Nephron progenitor cell (in vitro differentiated cells): ENCODE measurements around the gene GRIK3.

Experiments used
- DNase-seq: peaks from one replicate; pipeline ENCODE4 v3.0.0; 2021
- H3K27ac Mint-ChIP-seq: 2 replicates; pipeline ENCODE4 v1.8.0; 2021; ENCODE audit warnings: mild to moderate bottlenecking, moderate library complexity, mixed read lengths
- H3K27me3 Mint-ChIP-seq: 2 replicates; pipeline ENCODE4 v1.8.0; 2021; ENCODE audit warnings: mild to moderate bottlenecking, low read depth, mixed read lengths; ENCODE audit not compliant: poor library complexity
- H3K36me3 Mint-ChIP-seq: 2 replicates; pipeline ENCODE4 v1.8.0; 2021; ENCODE audit warnings: low read depth, mixed read lengths
- H3K4me1 Mint-ChIP-seq: 2 replicates; pipeline ENCODE4 v1.8.0; 2021; ENCODE audit warnings: mixed read lengths
- H3K4me3 Mint-ChIP-seq: 2 replicates; pipeline ENCODE4 v1.8.0; 2021; ENCODE audit warnings: mild to moderate bottlenecking, moderate library complexity, mixed read lengths
- H3K9me3 Mint-ChIP-seq: 2 replicates; pipeline ENCODE4 v1.8.0; 2021; ENCODE audit warnings: mild to moderate bottlenecking, moderate library complexity, mixed read lengths
- TF ChIP-seq, protein P1 (sequence below): fragments of 200-600 bp; sonication (generic); IDR thresholded peaks from 2 replicates; pipeline ENCODE4 v1.5.0; 2021; ENCODE audit warnings: antibody characterized with exemption

GRIK3 gene

GRCh38 chr1:36805979-36806640 lies 228.2 kb downstream of the GRIK3 start:
- DNase-seq, result no peak
- Mint-ChIP-seq H3K4me3 (no peak overlapping the region), H3K4me1 (no peaks in the 10 kb centered on the region), H3K27ac (no peak overlapping the region), H3K36me3 (no peaks in the 10 kb centered on the region), H3K9me3 (no peaks in the 10 kb centered on the region), H3K27me3 (peaks cover 19% of the 10 kb centered on the region)
- TF ChIP-seq, protein P1, sequence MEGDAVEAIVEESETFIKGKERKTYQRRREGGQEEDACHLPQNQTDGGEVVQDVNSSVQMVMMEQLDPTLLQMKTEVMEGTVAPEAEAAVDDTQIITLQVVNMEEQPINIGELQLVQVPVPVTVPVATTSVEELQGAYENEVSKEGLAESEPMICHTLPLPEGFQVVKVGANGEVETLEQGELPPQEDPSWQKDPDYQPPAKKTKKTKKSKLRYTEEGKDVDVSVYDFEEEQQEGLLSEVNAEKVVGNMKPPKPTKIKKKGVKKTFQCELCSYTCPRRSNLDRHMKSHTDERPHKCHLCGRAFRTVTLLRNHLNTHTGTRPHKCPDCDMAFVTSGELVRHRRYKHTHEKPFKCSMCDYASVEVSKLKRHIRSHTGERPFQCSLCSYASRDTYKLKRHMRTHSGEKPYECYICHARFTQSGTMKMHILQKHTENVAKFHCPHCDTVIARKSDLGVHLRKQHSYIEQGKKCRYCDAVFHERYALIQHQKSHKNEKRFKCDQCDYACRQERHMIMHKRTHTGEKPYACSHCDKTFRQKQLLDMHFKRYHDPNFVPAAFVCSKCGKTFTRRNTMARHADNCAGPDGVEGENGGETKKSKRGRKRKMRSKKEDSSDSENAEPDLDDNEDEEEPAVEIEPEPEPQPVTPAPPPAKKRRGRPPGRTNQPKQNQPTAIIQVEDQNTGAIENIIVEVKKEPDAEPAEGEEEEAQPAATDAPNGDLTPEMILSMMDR, result no peak

DNA sequence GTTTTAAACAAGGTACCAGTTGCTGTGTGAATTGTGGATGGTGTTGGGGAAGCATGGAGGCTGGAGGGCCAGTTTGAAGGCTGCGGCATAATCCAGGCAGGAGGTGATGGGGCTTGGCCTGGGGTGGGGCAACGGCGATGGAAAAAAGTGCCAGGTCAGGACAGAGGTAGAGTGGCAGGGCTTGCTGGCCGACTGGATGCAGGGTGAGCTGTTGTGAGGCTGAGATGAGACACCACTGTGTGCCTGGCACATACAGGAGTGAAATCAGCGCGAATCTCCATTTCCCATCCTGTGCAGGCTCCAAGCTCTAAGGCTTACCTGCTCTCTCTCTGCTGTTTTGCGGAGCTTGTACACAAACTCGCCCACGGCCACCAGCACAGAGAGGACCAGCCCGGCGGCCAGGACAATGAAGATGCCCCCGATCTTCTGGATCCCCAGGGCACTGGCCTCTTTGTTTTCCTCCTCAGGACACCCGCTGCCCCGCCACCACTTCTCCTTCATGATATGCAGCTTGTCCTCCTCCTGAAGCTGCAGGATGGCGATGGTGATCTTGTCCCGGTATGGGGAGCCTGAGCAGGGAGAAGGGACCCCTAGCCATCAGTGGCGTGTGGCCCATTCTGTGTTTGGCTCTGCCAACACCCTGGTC lies 229.5 kb downstream of the GRIK3 start:
- H3K27me3 Mint-ChIP-seq, result peaks cover 23% of the 10 kb centered on the region
- H3K36me3 Mint-ChIP-seq, result no peaks in the 10 kb centered on the region
- TF ChIP-seq, protein P1, result no peak
- no peaks in the 10 kb centered on the region for H3K9me3 Mint-ChIP-seq
- no peak for DNase-seq
- H3K4me1 Mint-ChIP-seq, result no peaks in the 10 kb centered on the region
- H3K4me3 Mint-ChIP-seq, result no peak overlapping the region
- H3K27ac Mint-ChIP-seq, result no peak overlapping the region

DNA sequence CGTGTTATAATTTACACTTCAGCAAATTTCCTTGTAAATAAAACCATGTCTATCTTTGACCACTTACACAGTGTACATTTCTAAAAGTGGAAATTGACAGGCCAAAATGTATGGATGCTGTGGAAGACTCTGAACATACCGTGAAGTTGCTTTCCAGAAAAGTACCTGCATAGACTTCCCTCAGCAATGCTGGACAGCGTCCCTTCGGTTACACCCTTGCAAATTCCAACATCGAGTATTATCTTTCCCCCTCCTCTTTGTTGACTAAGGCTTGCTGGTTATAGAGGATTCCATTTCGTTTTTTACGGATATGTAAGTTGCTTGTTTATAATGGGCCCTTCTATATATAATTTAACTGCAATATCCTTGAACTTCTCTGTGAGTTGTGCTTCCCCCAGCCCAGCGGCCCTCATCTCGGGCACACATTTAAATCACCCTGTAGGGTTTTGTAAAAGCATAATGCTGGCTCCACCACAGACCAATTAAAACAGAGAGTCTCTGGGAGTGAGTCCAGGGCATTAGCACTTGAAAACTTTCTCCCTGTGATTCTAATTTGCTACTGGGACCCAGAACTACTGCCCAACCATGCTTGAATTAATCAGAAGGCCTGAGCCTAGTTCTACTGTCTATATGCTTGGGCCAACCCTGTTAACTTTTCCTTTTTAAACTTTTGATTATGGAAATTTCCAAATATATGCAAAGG lies 230.3 kb downstream of the GRIK3 start:
- no peaks in the 10 kb centered on the region for H3K36me3 Mint-ChIP-seq
- DNase-seq, result no peak
- H3K27me3 Mint-ChIP-seq, result peaks cover 23% of the 10 kb centered on the region
- no peaks in the 10 kb centered on the region for H3K4me1 Mint-ChIP-seq
- no peak overlapping the region for H3K27ac Mint-ChIP-seq
- TF ChIP-seq, protein P1, result no peak
- no peak overlapping the region for H3K4me3 Mint-ChIP-seq
- no peaks in the 10 kb centered on the region for H3K9me3 Mint-ChIP-seq

DNA sequence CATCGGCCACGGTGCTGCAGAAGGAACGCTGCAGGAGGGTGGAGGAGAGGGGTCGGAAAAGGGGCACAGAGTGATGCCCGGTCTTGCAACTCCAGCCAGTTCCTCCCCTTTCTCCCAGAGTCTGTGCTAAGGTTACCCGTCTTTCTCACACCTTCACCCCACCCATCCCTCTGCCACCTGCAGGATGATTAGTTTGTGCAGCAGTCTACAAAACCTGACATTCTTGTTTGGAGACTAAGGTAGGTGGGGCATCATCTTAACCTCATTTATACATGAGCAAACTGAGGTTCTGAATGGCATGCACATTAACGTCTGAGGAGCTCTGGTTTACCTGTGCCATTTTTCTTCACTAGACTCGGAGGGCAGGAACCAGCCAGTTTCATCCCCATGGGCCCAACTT lies 232.3 kb downstream of the GRIK3 start:
- Mint-ChIP-seq H3K4me1 (no peaks in the 10 kb centered on the region), H3K27ac (no peak overlapping the region), H3K9me3 (no peaks in the 10 kb centered on the region), H3K36me3 (no peaks in the 10 kb centered on the region), H3K4me3 (no peak overlapping the region), H3K27me3 (peaks cover 23% of the 10 kb centered on the region)
- DNase-seq, result no peak
- TF ChIP-seq, protein P1, result no peak

GRCh38 chr1:36797761-36798160 lies 236.6 kb downstream of the GRIK3 start:
- no peak overlapping the region for H3K27ac Mint-ChIP-seq

More at GRCh38 chr1:36797761-36798160, 236.6 kb downstream of the GRIK3 start:
- Mint-ChIP-seq H3K4me1 (no peaks in the 10 kb centered on the region), H3K4me3 (no peak overlapping the region), H3K9me3 (no peaks in the 10 kb centered on the region), H3K27me3 (peaks cover 20% of the 10 kb centered on the region), H3K36me3 (no peaks in the 10 kb centered on the region)
- DNase-seq, result no peak
- TF ChIP-seq, protein P1, result no peak
